ENCODE data around the gene SCARB2.
A peak's percentile ranks its signal among the peaks of the same experiment; 100 is the strongest.

Gene SCARB2

DNA sequence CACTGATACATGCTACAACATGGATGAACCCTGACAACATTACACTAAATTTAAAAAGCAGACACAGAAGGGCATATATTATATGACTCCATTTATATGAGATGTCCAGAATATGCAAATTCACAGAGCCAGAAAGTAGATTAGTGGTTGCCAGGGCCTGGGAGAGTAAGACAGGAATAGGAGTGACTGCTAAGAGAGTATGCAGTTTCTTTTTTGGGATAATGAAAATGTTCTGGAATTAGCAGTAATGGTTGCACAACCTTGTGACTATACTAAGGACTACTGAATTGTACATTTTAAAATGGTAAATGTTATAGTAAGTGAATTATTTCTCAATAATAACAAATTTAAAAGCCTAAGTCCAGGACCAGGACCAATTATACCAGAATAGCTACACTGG is 35.9 kb downstream of the SCARB2 start:
- H3K36me3 ChIP-seq (ENCODE audit: insufficient read depth, low read depth, low read length): peaks cover 43% of the 10 kb centered on the region; the same call in 1 of the 2 replicates
- no peak overlapping the region for H3K27ac ChIP-seq (ENCODE audit: low read length)
- no peaks in the 10 kb centered on the region for H3K4me1 ChIP-seq (ENCODE audit: insufficient read depth, low read length)
- no peak overlapping the region for H3K4me3 ChIP-seq (ENCODE audit: low read length)
- H3K27me3 ChIP-seq (ENCODE audit: insufficient read depth, low read length): no peaks in the 10 kb centered on the region
- no peaks in the 10 kb centered on the region for H3K9me3 ChIP-seq (ENCODE audit: insufficient read depth, low read depth, low read length)
- H3K9ac ChIP-seq (ENCODE audit: low read depth, low read length): no peak overlapping the region

DNA sequence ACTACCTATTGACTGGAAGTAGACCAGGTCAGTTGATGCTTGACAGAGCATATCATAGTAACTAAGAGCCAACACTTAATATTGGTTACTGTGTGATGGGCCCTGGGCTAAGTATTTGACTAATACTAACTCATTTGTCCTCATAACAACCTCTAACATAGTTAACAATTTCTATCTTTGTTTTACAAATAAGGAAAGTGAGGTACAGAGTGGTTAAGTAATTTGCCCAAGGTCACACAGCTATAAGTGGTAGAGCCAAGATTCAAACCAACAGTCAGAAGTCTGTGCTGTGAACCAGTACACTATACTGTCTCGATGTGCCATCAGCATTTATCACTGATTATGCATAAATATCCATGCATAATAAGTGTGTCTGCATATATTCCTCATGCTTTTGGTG is 38.3 kb downstream of the SCARB2 start:
- Histone ChIP-seq H3K9me3 (ENCODE audit: insufficient read depth, low read depth, low read length) (no peaks in the 10 kb centered on the region), H3K27ac (ENCODE audit: low read length) (no peak overlapping the region), H3K4me3 (ENCODE audit: low read length) (no peak overlapping the region), H3K9ac (ENCODE audit: low read depth, low read length) (no peak overlapping the region), H3K27me3 (ENCODE audit: insufficient read depth, low read length) (no peaks in the 10 kb centered on the region), H3K4me1 (ENCODE audit: insufficient read depth, low read length) (no peaks in the 10 kb centered on the region), H3K36me3 (ENCODE audit: insufficient read depth, low read depth, low read length) (peaks cover 52% of the 10 kb centered on the region; the same call in 1 of the 2 replicates)

DNA sequence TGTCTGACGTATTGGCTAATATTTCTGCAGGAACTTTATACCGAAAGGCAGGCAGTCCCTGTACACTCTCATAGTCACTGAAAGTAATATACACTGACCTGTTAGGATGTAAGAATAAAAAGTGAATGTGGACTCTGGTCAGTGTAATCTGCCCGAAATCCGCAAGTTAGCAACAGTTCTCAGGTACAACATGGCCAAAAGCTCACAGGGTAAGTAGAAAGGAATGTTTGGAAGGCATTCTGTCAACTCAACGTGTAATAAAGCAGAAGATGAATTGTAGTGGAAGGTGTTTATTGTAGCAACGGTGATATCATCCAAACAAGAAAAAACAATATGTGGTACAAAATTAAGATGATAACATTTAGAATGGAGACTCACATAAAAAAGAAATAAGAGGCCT is 39.4 kb downstream of the SCARB2 start:
- H3K27ac ChIP-seq (ENCODE audit: low read length): no peak overlapping the region
- H3K4me3 ChIP-seq (ENCODE audit: low read length): no peak overlapping the region
- no peaks in the 10 kb centered on the region for H3K27me3 ChIP-seq (ENCODE audit: insufficient read depth, low read length)
- peaks cover 55% of the 10 kb centered on the region for H3K36me3 ChIP-seq (ENCODE audit: insufficient read depth, low read depth, low read length)
- H3K4me1 ChIP-seq (ENCODE audit: insufficient read depth, low read length): no peaks in the 10 kb centered on the region
- no peaks in the 10 kb centered on the region for H3K9me3 ChIP-seq (ENCODE audit: insufficient read depth, low read depth, low read length)
- no peak overlapping the region for H3K9ac ChIP-seq (ENCODE audit: low read depth, low read length)

DNA sequence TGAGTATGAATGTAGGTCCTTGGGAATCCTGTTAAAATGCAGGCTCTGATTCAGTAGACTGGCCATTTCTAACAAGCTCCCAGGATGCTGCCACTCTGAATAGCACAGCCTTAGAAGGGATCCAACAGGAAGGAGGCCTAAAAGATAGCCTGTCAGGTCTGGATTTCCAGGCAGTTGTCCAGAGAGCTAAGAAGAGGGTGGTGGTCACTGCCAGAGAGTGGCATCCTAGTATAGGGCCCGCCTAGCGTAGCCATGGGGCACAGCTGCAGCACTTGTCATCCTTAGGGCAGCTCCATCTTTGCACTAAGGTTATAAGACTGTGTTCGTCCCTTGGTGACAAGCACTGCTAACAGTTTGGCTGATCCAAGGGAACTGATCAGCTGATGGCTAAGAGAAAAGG is 44.9 kb downstream of the SCARB2 start:
- peaks cover 42% of the 10 kb centered on the region for H3K36me3 ChIP-seq (ENCODE audit: insufficient read depth, low read depth, low read length)
- H3K27me3 ChIP-seq (ENCODE audit: insufficient read depth, low read length): no peaks in the 10 kb centered on the region
- no peak overlapping the region for H3K4me3 ChIP-seq (ENCODE audit: low read length)
- H3K27ac ChIP-seq (ENCODE audit: low read length): no peak overlapping the region
- H3K9me3 ChIP-seq (ENCODE audit: insufficient read depth, low read depth, low read length): no peaks in the 10 kb centered on the region
- no peaks in the 10 kb centered on the region for H3K4me1 ChIP-seq (ENCODE audit: insufficient read depth, low read length)
- no peak overlapping the region for H3K9ac ChIP-seq (ENCODE audit: low read depth, low read length)

DNA sequence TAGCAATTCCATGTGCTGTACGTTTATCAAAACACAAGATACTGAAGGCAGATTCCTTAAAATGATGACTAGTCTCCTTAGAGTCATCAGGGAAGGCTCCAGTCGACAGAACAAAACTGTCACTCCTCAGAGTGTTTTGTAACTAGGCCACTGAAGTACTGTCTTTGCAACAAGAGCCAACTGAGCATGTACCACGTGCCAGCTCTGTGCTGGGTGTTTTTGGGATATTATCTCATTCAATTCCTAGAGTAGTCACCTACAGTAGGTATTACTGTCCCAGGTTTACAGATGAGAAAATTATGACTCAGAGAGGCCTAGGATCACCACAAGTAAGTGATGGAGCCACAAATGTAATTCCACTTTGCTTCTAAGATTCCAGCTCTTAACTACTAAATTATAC is 47.1 kb downstream of the SCARB2 start:
- Histone ChIP-seq H3K4me3 (ENCODE audit: low read length) (no peak overlapping the region), H3K9ac (ENCODE audit: low read depth, low read length) (no peak overlapping the region), H3K4me1 (ENCODE audit: insufficient read depth, low read length) (no peaks in the 10 kb centered on the region), H3K27me3 (ENCODE audit: insufficient read depth, low read length) (no peaks in the 10 kb centered on the region), H3K36me3 (ENCODE audit: insufficient read depth, low read depth, low read length) (peaks cover 43% of the 10 kb centered on the region), H3K27ac (ENCODE audit: low read length) (no peak overlapping the region), H3K9me3 (ENCODE audit: insufficient read depth, low read depth, low read length) (no peaks in the 10 kb centered on the region)

DNA sequence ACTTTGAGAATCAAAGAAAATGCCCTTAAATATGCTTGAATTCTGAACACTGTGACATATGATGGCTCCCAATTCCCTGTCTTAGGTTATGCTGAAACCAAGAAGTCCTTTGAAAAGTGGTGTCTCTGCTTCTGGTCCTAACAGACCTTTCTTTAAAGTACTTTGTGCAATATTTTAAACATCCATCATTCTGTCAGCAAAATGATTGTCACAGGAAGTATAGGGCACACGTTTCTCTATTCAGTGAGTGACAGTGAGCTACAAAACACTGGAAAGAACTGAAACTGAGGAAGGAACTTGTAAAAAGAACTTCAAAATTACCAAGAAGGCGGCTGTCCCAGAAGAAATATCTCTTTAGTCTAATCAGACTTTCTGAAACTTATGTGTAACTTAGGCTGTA is 53.3 kb downstream of the SCARB2 start:
- no peaks in the 10 kb centered on the region for H3K27me3 ChIP-seq (ENCODE audit: insufficient read depth, low read length)
- no peaks in the 10 kb centered on the region for H3K4me1 ChIP-seq (ENCODE audit: insufficient read depth, low read length)
- H3K27ac ChIP-seq (ENCODE audit: low read length): no peak overlapping the region
- no peak overlapping the region for H3K4me3 ChIP-seq (ENCODE audit: low read length)
- peaks cover 30% of the 10 kb centered on the region; the same call in 1 of the 2 replicates for H3K36me3 ChIP-seq (ENCODE audit: insufficient read depth, low read depth, low read length)
- H3K9me3 ChIP-seq (ENCODE audit: insufficient read depth, low read depth, low read length): no peaks in the 10 kb centered on the region
- H3K9ac ChIP-seq (ENCODE audit: low read depth, low read length): no peak overlapping the region

DNA sequence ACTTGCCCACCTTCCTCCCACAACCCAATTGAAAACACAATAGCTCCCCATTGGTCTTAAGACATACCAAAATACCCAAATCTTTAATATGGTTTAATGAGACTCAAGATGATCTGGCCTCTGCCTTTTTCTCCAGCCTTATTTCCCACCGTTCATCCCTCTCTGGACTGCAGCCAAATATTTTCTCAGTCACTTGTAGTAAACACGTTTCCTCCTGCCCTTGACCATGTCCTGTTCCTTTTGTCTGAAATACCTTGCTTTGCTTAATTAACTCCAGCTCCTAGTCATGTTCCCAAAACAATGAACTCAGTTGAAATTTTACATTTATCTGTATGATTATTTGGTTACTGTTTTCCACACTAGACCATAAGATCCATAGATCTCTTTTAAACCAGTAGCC is 57.0 kb downstream of the SCARB2 start:
- H3K27ac ChIP-seq (ENCODE audit: low read length): no peak overlapping the region
- H3K9me3 ChIP-seq (ENCODE audit: insufficient read depth, low read depth, low read length): no peaks in the 10 kb centered on the region
- no peak overlapping the region for H3K9ac ChIP-seq (ENCODE audit: low read depth, low read length)
- H3K4me3 ChIP-seq (ENCODE audit: low read length): no peak overlapping the region
- peaks cover 16% of the 10 kb centered on the region; the same call in 1 of the 2 replicates for H3K36me3 ChIP-seq (ENCODE audit: insufficient read depth, low read depth, low read length)
- no peaks in the 10 kb centered on the region for H3K27me3 ChIP-seq (ENCODE audit: insufficient read depth, low read length)
- H3K4me1 ChIP-seq (ENCODE audit: insufficient read depth, low read length): no peaks in the 10 kb centered on the region

DNA sequence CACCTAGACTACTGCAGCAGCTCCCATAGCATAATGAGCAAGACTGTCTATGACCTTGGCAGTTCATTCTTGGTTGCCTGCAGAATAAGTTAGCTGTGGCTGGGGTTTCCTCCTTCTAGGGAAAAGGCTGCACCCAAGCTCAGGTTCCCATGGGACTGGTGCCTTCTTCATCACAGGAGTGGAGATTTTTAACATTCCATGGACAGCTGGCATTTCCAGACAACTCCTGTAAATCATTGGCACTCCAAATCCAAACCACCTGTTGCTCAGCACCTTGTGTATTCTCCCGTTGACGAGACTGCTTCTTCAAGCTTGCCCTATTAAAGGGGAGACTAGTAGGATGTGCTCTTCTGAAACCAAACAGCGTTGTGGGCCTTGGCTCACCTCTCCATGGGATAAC is 57.6 kb downstream of the SCARB2 start:
- H3K4me3 ChIP-seq (ENCODE audit: low read length): no peak overlapping the region
- no peak overlapping the region for H3K9ac ChIP-seq (ENCODE audit: low read depth, low read length)
- H3K27ac ChIP-seq (ENCODE audit: low read length): no peak overlapping the region
- no peaks in the 10 kb centered on the region for H3K27me3 ChIP-seq (ENCODE audit: insufficient read depth, low read length)
- H3K36me3 ChIP-seq (ENCODE audit: insufficient read depth, low read depth, low read length): peaks cover 10% of the 10 kb centered on the region; the same call in 1 of the 2 replicates
- no peaks in the 10 kb centered on the region for H3K9me3 ChIP-seq (ENCODE audit: insufficient read depth, low read depth, low read length)
- H3K4me1 ChIP-seq (ENCODE audit: insufficient read depth, low read length): no peaks in the 10 kb centered on the region

DNA sequence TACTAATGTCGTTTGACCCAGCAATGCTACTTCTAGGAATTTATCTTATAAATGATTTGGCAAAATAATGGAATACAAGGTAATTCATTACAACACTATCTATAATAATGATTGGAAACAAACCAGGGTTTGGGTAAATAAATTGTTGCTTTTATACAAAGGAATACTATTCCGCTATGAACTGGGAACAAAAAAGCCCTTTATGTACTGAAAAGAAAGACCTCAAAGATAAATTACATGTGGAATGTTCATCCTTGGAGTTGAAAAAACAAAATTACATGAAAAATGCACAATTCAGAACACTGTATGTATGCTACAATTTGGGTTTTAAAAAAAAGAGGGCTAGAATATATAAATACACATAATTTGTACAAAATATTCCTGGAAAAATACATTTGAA is 60.3 kb downstream of the SCARB2 start:
- no peaks in the 10 kb centered on the region for H3K36me3 ChIP-seq (ENCODE audit: insufficient read depth, low read depth, low read length)
- no peak overlapping the region for H3K4me3 ChIP-seq (ENCODE audit: low read length)
- H3K4me1 ChIP-seq (ENCODE audit: insufficient read depth, low read length): 0 out of 2 replicates have a peak, but pooled peaks cover 4% of the 10 kb centered on the region
- no peaks in the 10 kb centered on the region for H3K9me3 ChIP-seq (ENCODE audit: insufficient read depth, low read depth, low read length)
- H3K27me3 ChIP-seq (ENCODE audit: insufficient read depth, low read length): no peaks in the 10 kb centered on the region
- H3K9ac ChIP-seq (ENCODE audit: low read depth, low read length): no peak overlapping the region
- H3K27ac ChIP-seq (ENCODE audit: low read length): no peak overlapping the region

DNA sequence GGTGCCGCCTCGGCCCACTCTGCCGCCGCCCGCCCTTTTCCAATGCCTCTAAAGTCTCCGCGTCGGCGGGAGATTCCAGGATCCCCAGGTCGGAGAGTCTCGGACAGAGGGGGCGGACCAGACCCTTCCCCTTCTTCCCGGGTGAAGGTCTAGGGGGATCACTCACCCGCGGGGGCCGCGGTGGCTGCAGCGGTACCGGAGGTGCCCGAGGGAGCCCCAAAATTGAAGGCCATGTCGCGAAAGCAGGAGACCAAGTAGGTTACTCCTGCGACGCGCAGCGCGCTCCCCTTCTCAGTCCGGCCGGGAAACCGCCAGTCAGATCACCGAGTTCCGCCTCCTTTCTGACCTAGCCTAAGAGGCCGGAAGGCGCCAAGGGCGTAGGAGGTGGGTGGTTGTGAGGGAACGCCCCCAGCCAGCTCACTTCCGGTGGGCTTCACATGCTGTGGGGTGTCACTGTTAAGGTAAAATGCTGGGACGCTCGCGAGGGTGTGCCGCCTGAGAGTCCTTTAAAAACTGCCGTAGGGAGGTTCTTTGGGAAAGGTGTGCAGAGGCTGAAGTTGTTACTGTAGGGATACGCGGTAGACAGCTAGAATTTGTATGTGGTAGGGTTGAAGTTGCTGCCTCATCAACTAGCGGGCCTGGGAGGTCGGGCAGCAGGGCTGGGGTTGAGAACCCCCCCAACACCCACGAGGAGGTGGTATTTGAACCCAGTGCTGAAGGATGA is 65.3 kb downstream of the SCARB2 start, which contains the start of gene NUP54:
NUP54 (minus strand) TSS at position 256 of the 724 bp plus-strand sequence; CDS start at position 233, 23 bp downstream.
- no peaks in the 10 kb centered on the region for H3K27me3 ChIP-seq (ENCODE audit: insufficient read depth, low read length)
- peak within 1 kb of the TSS; percentile 57 for H3K27ac ChIP-seq (ENCODE audit: low read length)

DNA sequence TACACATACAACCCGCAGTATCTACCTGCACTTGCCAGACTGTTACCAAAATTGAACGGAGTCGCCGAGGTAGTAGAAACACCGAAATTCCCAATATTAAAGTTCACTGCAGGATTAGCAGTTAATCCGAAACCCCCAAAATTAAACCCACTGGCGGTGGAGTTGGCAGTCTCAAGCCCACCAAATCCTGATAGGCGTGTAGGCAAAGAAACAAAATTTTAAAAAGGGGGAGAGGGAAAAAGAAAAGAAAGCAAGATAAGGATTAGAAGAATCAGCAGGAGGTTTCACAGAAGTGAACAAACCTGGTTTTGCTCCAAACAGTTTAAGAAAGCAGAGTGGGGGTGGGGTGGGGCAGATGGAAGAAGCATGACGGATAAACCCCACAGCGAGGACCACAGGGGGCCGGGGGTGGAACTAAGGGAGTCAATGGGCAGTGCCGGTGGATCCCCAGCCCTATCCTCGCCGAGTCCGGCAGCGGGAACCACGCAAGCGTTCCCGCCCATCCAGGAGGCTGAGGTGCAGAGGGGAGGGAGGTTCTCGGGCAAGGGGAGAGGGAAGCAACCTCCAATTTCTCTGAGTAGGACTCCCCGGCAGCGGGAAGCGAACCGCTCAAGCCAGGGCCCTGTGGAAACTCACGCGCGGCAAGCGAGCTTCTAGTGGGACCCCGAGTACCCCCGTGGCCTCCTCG is 66.0 kb downstream of the SCARB2 start:
- no peaks in the 10 kb centered on the region for H3K9me3 ChIP-seq (ENCODE audit: insufficient read depth, low read depth, low read length)
- H3K27ac ChIP-seq (ENCODE audit: low read length): peak overlapping the region; percentile 57
- peaks cover 28% of the 10 kb centered on the region for H3K36me3 ChIP-seq (ENCODE audit: insufficient read depth, low read depth, low read length)
- H3K9ac ChIP-seq (ENCODE audit: low read depth, low read length): peak overlapping the region; percentile 96
- H3K4me3 ChIP-seq (ENCODE audit: low read length): peak overlapping the region; percentile 87
- H3K27me3 ChIP-seq (ENCODE audit: insufficient read depth, low read length): no peaks in the 10 kb centered on the region
- H3K4me1 ChIP-seq (ENCODE audit: insufficient read depth, low read length): peaks cover 17% of the 10 kb centered on the region; the same call in 1 of the 2 replicates

More for the DNA sequence above, 65.3 kb downstream of the SCARB2 start, which contains the start of gene NUP54:
- H3K9ac ChIP-seq (ENCODE audit: low read depth, low read length): peak within 1 kb of the TSS; percentile 96
- peak within 1 kb of the TSS; percentile 87 for H3K4me3 ChIP-seq (ENCODE audit: low read length)
- peaks cover 22% of the 10 kb centered on the region for H3K36me3 ChIP-seq (ENCODE audit: insufficient read depth, low read depth, low read length)
- no peaks in the 10 kb centered on the region for H3K9me3 ChIP-seq (ENCODE audit: insufficient read depth, low read depth, low read length)
- peaks cover 17% of the 10 kb centered on the region; the same call in 1 of the 2 replicates for H3K4me1 ChIP-seq (ENCODE audit: insufficient read depth, low read length)

DNA sequence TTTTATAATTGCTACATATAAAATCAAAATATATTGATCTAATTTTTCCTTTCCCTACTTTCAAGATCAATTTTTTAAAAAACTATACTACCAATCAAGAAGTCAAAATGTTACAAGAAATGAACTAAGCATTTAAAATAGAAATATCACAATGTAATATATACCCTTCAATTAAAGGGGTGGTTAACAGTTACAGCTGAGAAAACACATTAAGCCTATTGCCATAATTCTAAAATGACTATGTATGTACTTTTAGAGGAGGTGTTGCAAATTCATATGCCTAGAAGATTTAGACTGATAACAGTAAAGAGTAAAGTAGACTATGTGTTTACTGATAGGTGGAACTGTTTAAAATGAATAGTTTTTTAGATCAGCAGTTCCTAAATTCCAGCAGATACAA is 69.1 kb downstream of the SCARB2 start:
- no peak overlapping the region for H3K4me3 ChIP-seq (ENCODE audit: low read length)
- no peak overlapping the region for H3K9ac ChIP-seq (ENCODE audit: low read depth, low read length)
- H3K27me3 ChIP-seq (ENCODE audit: insufficient read depth, low read length): no peaks in the 10 kb centered on the region
- H3K4me1 ChIP-seq (ENCODE audit: insufficient read depth, low read length): peaks cover 17% of the 10 kb centered on the region; the same call in 1 of the 2 replicates
- H3K9me3 ChIP-seq (ENCODE audit: insufficient read depth, low read depth, low read length): no peaks in the 10 kb centered on the region
- peaks cover 58% of the 10 kb centered on the region for H3K36me3 ChIP-seq (ENCODE audit: insufficient read depth, low read depth, low read length)
- H3K27ac ChIP-seq (ENCODE audit: low read length): no peak overlapping the region

Measured in iPS-20b (cell line).